ENCODE data around the gene ABHD2. TPM values are rescaled to one million over a fixed set of nuclear protein-coding genes. Genes with fewer than 3 reads are reported as not detected.

Gene ABHD2
- total and polyA plus RNA-seq, 2 donors (not counting 3 experiments of a cell fraction or from before 2014, with no cell fraction given): 14.0 to 62.2 TPM

DNA sequence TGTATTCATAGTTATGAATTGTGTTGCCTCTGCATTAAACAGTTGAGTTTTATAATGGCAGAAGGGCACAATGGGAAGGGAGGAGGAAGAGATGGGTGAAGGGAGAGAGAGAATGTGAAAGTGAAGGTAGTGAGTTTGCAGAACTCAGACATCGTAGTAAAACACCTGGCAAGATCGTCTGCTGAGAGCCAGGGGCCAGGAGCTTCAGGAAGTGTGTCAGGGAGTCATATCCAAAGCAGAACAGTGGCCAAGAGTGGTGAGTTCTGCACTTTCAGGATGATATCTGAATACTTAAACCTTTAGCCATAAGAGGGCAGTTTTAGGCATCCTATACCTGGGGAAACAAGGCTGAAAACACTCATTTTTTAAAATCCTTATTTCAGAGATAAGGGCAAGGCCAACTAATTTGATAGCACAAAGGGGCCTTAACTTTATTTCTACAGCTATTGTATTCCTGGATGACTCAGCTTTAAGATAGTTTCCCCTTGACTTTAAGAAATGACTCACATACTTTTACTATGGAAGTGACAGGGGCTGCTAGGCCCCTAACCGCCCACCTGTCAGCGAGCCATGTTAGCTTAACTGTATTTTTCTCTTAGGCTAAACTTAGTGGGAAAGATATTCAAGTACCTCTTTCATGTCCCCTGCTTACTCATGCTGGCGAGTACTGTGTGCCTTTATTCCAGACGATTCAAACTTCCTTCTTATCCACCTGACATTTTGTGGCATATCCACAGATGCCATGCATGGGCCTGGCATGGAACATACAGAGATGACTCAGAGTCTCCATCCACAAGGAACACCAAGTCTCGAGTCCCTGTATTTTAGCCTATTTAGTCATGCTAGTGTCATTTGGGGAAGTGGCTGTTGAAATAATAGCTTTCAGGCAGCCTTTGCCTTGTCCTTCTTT lies 79.3 kb downstream of the ABHD2 start:
- Histone ChIP-seq H3K27ac (ENCODE audit: insufficient read depth, low read depth, low read length) (peak overlapping the region; percentile 87), H3K36me3 (ENCODE audit: control insufficient read depth in 2 of 2, extremely low read depth in 1 of 2, insufficient read depth in 2 of 2, low read length in 2 of 2) (no peaks in the 10 kb centered on the region), H2AFZ (ENCODE audit: low read depth, low read length) (no peak overlapping the region), H3K79me2 (ENCODE audit: control insufficient read depth, insufficient read depth, low read length) (no peaks in the 10 kb centered on the region), H3K9me3 (replicated peaks; ENCODE audit: control insufficient read depth, insufficient read depth, low read length) (no peaks in the 10 kb centered on the region), H3K9ac (replicated peaks; ENCODE audit: extremely low read depth, insufficient read depth, low read length) (peak overlapping the region; percentile 42), H4K20me1 (replicated peaks; ENCODE audit: control insufficient read depth, extremely low read depth, insufficient read depth, low read length) (no peaks in the 10 kb centered on the region), H3K27me3 (ENCODE audit: control insufficient read depth in 2 of 2, insufficient read depth in 2 of 2, low read length in 2 of 2) (no peaks in the 10 kb centered on the region), H3K4me1 (ENCODE audit: control insufficient read depth, extremely low read depth, insufficient read depth, low read length) (peaks cover 35% of the 10 kb centered on the region), H3K9me1 (replicated peaks; ENCODE audit: control insufficient read depth, extremely low read depth, insufficient read depth, low read length) (no peaks in the 10 kb centered on the region), H3K4me2 (ENCODE audit: insufficient read depth, low read length) (peak overlapping the region; percentile 77), H3K4me3 (replicated peaks in 1 of 3; ENCODE audit: insufficient read depth in 1 of 3, low read depth in 1 of 3, low read length in 3 of 3) (peak overlapping the region in 1 of 3 experiments; percentile 25)
- no TSS peak for BruUV-seq (replicated peaks)
- DNase-seq (ENCODE audit: low read depth, low spot score) (peak; percentile 92), FAIRE-seq (peak; percentile 84)
- POLR2A ChIA-PET: interaction anchor here (0.7 to 1.3 kb wide), 2 partner anchors 79 to 107 kb away, joined by 3 to 5 read pairs; partner anchors contain the start of gene ABHD2
- CTCF ChIA-PET: interaction anchor here (0.7 to 4.7 kb wide), 20 partner anchors 11 to 263 kb away, joined by 3 to 36 read pairs (median 5); partner anchors contain the start of gene ABHD2
- dilution Hi-C loops (cut with MboI; ENCODE audit: extremely low pct_ligation_motif_present, low sequenced_read_pairs) (loop anchor here (25.0 kb wide), 1 partner anchor 105 kb away; no protein-coding TSS in a partner anchor), intact Hi-C loops (cut with micrococcal nuclease) (loop anchor here (1.0 kb wide), 4 partner anchors 23 to 79 kb away; partner anchors contain the start of gene ABHD2)
- TF ChIP-seq FOS (IDR thresholded peaks at IDR 0.05; ENCODE audit: borderline replicate concordance, insufficient read depth, low read length) (peak; percentile 94), JUN (IDR thresholded peaks at IDR 0.05; ENCODE audit: borderline replicate concordance, insufficient read depth, insufficient read length, low read depth) (peak; percentile 90), EZH2 (IDR thresholded peaks at IDR 0.05; ENCODE audit: borderline replicate concordance, low read depth, low read length, severe bottlenecking) (no peak), GATA2 (IDR thresholded peaks at IDR 0.05; ENCODE audit: insufficient read depth, insufficient read length, low read depth, low read length) (peak; percentile 66), MYC (IDR thresholded peaks at IDR 0.05; ENCODE audit: low read depth, low read length) (no peak), POLR2AphosphoS5 (IDR thresholded peaks at IDR 0.05; ENCODE audit: insufficient read depth, low read depth, low read length) (peak; percentile 46)

Data from endothelial cell of umbilical vein (primary cell).